Liver (tissue), 9 donors: Measurements from ENCODE around the gene PCDHA2. TPM values are rescaled to one million over a fixed set of nuclear protein-coding genes. Genes with fewer than 3 reads are reported as not detected.

Source experiments
- DNase-seq: peaks from one replicate; pipeline ENCODE4 v3.0.0-alpha.2; 2017; ENCODE audit warnings: low spot score
- H3K27ac ChIP-seq, 2 donors: one replicate each; pipeline ENCODE4 v1.7.0; 2013; ENCODE audit warnings: inconsistent platforms in 2 of 2, low read length in 2 of 2, control low read depth in 1 of 2, low read depth in 1 of 2, mild to moderate bottlenecking in 1 of 2
- H3K27me3 ChIP-seq, 4 donors: one replicate each; pipeline versions ENCODE4 v1.6.1 to v1.7.0; 2013; ENCODE audit warnings: low read length in 3 of 4, inconsistent platforms in 1 of 4, mild to moderate bottlenecking in 1 of 4, moderate library complexity in 1 of 4; ENCODE audit not compliant: control insufficient read depth in 4 of 4, insufficient read depth in 4 of 4
- H3K36me3 ChIP-seq, 4 donors: one replicate each; pipeline versions ENCODE4 v1.6.1 to v1.7.0; 2013; ENCODE audit warnings: low read length in 3 of 4, mild to moderate bottlenecking in 3 of 4, low read depth in 1 of 4, moderate library complexity in 1 of 4; ENCODE audit not compliant: control insufficient read depth in 4 of 4, insufficient read depth in 3 of 4
- H3K4me1 ChIP-seq, 4 donors: one replicate each; pipeline versions ENCODE4 v1.6.1 to v1.7.0; 2013; ENCODE audit warnings: low read length in 3 of 4, mild to moderate bottlenecking in 3 of 4, moderate library complexity in 1 of 4; ENCODE audit not compliant: control insufficient read depth in 4 of 4, insufficient read depth in 4 of 4
- H3K4me3 ChIP-seq, 3 donors: one replicate each; pipeline versions ENCODE4 v1.6.1 to v1.7.0; 2013; ENCODE audit warnings: low read length in 3 of 3, control low read depth in 1 of 3, low read depth in 1 of 3, mild to moderate bottlenecking in 1 of 3
- H3K9ac ChIP-seq, 2 donors: one replicate each; pipeline ENCODE4 v1.7.0; 2013; ENCODE audit warnings: low read length in 2 of 2, mild to moderate bottlenecking in 2 of 2, moderate library complexity in 2 of 2, control low read depth in 1 of 2, low read depth in 1 of 2
- H3K9me3 ChIP-seq, 4 donors: one replicate each; pipeline versions ENCODE4 v1.6.1 to v1.7.0; 2013; ENCODE audit warnings: low read length in 3 of 4; ENCODE audit not compliant: control insufficient read depth in 4 of 4
- EGR1 ChIP-seq, 2 donors: IDR thresholded peaks; 2 replicates each; pipeline ENCODE4 v1.6.1; 2016 to 2018; ENCODE audit warnings: antibody characterized with exemption in 2 of 2, low read depth in 2 of 2
- FOXA1 ChIP-seq: IDR thresholded peaks from 2 replicates; pipeline ENCODE4 v1.6.1; 2016; ENCODE audit warnings: antibody characterized with exemption
- FOXA2 ChIP-seq: IDR thresholded peaks from 2 replicates; pipeline ENCODE4 v1.6.1; 2016; ENCODE audit warnings: antibody characterized with exemption
- GABPA ChIP-seq, 2 donors: IDR thresholded peaks in 1 of 2; conservative IDR thresholded peaks in 1 of 2; 2 replicates each; pipeline ENCODE4 v1.6.1; 2016; ENCODE audit warnings: antibody characterized with exemption in 2 of 2, mild to moderate bottlenecking in 1 of 2, moderate library complexity in 1 of 2
- HNF4A ChIP-seq, 2 donors: conservative IDR thresholded peaks; 2 replicates each; pipeline ENCODE4 v1.6.1; 2016; ENCODE audit warnings: antibody characterized with exemption in 2 of 2, mild to moderate bottlenecking in 2 of 2
- HNF4G ChIP-seq: IDR thresholded peaks from 2 replicates; pipeline ENCODE4 v1.6.1; 2016; ENCODE audit warnings: antibody characterized with exemption
- JUND ChIP-seq, 2 donors: IDR thresholded peaks; 2 replicates each; pipeline ENCODE4 v1.6.1; 2016; ENCODE audit warnings: antibody characterized with exemption in 2 of 2
- NR2F2 ChIP-seq: IDR thresholded peaks from 2 replicates; pipeline ENCODE4 v1.6.1; 2016; ENCODE audit warnings: antibody characterized with exemption
- RAD21 ChIP-seq, 2 donors: IDR thresholded peaks; 2 replicates each; pipeline ENCODE4 v1.6.1; 2016; ENCODE audit warnings: antibody characterized with exemption in 2 of 2, mild to moderate bottlenecking in 2 of 2
- RXRA ChIP-seq, 2 donors: IDR thresholded peaks; 2 replicates each; pipeline ENCODE4 v1.6.1; 2017 to 2018; ENCODE audit warnings: antibody characterized with exemption in 2 of 2, mild to moderate bottlenecking in 1 of 2
- SP1 ChIP-seq: IDR thresholded peaks from 2 replicates; pipeline ENCODE4 v1.6.1; 2018; ENCODE audit warnings: antibody characterized with exemption, mild to moderate bottlenecking
- TAF1 ChIP-seq: conservative IDR thresholded peaks from 2 replicates; pipeline ENCODE4 v1.6.1; 2016; ENCODE audit warnings: antibody characterized with exemption, mild to moderate bottlenecking
- YY1 ChIP-seq: IDR thresholded peaks from 2 replicates; pipeline ENCODE4 v1.6.1; 2016; ENCODE audit warnings: antibody characterized with exemption, mild to moderate bottlenecking
- WGBS: extraction: QIAGEN DNeasy Blood & Tissue Kit; methylation state at CpG from one replicate; pipeline ENCODE4 v1.1.7; 2013; 5-methylcytosine and 5-hydroxymethylcytosine counted together
- polyA plus RNA-seq, 2 donors: library from polyadenylated mRNA; stranded (reverse) in 1 of 2; unstranded in 1 of 2; fragments of 200-250 nt in 1 of 2; fragments of >200 nt in 1 of 2; fragmentation: Nextera tagmentation in 1 of 2; extraction: Ambion mirVana in 1 of 2; gene quantifications; one replicate each; pipeline versions ENCODE4 v1.2.1 to v1.2.3, GENCODE V29; 2013 to 2015
- total RNA-seq, 2 donors: library from RNA; depleted of rRNA; stranded (reverse); fragments of >200 nt; gene quantifications; one replicate each; pipeline ENCODE4 v1.2.3, GENCODE V29; 2014
- TF ChIP-seq, protein P1 (sequence below): IDR thresholded peaks from 2 replicates; pipeline ENCODE4 v1.6.1; 2016; ENCODE audit warnings: antibody characterized with exemption
- TF ChIP-seq, protein P2 (sequence below): IDR thresholded peaks from 2 replicates; pipeline ENCODE4 v1.6.1; 2016; ENCODE audit warnings: antibody characterized with exemption
- TF ChIP-seq, protein P3 (sequence below): IDR thresholded peaks from 2 replicates; pipeline ENCODE4 v1.6.1; 2016; ENCODE audit warnings: antibody characterized with exemption, mild to moderate bottlenecking
- TF ChIP-seq, protein P4 (sequence below): fragments of 150-350 bp; IDR thresholded peaks from 2 replicates; pipeline ENCODE4 v1.5.1; 2017; ENCODE audit warnings: improper control_type of control experiment, low read depth, low read length; ENCODE audit not compliant: missing input control
- donor health status: healthy.
- donor health status: healthy.
- donor health status: healthy.
- donor health status: healthy.
- donor health status: healthy.

Gene PCDHA2
- total RNA-seq (not detected), polyA plus RNA-seq (not detected)

DNA sequence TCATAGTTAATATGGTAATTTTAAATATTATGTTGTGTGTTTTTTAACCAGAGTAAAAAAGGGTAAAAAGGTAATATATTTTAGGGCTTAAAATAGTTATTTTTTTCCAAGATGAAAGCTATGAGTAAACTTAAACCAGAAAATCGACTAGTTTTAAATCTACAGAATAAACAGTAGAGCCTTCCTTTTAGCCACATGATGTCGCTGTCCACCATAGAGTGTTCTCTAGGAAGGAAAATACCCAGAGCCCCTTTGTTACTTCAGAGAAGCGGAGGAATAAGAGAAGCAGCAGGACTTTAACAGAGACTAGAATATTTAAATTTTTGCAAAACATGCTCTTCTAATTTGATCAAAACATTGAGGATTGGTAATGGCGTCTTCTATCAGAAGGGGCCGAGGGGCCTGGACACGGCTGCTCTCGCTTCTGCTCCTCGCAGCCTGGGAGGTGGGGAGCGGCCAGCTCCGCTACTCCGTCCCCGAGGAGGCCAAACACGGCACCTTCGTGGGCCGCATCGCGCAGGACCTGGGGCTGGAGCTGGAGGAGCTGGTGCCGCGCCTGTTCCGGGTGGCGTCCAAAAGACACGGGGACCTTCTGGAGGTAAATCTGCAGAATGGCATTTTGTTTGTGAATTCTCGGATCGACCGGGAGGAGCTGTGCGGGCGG is at the start of gene PCDHA2:
PCDHA2 (plus strand) TSS at position 258 of the 664 bp plus-strand sequence.
- Histone ChIP-seq H3K36me3 (no peaks in the 10 kb centered on the region), H3K9ac (no peak within 1 kb of the TSS), H3K9me3 (peaks cover 22 to 53% (median 28%) of the 10 kb centered on the region in 4 donors), H3K4me3 (peak within 1 kb of the TSS in 1 of 3 donors; percentile 12), H3K27me3 (peaks cover 0 to 3% (median 0%) of the 10 kb centered on the region in 4 donors), H3K27ac (no peak within 1 kb of the TSS), H3K4me1 (no peaks in the 10 kb centered on the region)
- DNase-seq, result no peak
- WGBS, result 23% methylated on average over 27 of the region's 27 CpGs
- TF ChIP-seq RXRA (IDR thresholded peaks at IDR 0.05) (no peak), NR2F2 (no peak), SP1 (no peak)
- TF ChIP-seq, protein P1, sequence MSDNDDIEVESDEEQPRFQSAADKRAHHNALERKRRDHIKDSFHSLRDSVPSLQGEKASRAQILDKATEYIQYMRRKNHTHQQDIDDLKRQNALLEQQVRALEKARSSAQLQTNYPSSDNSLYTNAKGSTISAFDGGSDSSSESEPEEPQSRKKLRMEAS, result no peak

DNA sequence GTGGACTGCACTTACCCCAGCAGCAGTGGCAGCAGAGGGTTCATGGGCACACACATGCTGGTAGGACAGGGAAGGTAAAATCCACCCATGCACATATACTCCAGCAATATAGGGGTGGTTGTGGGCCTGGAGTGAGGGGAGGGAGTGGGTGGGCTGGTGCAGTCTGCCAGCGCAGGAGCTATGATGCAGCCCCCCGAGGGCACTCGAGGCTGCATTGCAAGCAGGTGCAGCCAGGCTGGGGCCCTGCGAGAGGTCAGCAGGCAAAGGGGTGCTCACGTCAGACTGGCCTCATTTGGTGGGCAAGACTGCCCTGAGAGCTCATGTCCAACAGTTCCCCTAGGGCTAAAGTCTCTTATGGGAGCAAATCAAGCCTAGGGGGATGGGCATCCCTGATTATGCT is 41.1 kb upstream of the PCDHA2 start:
- H3K4me1 ChIP-seq, result no peaks in the 10 kb centered on the region
- no peak overlapping the region for H3K9ac ChIP-seq
- H3K4me3 ChIP-seq, result peak overlapping the region in 2 of 3 donors; percentile 37 to 49
- DNase-seq, result no peak
- 75% methylated on average over 5 of the region's 5 CpGs for WGBS
- no peak overlapping the region for H3K27ac ChIP-seq
- H3K27me3 ChIP-seq, result no peaks in the 10 kb centered on the region
- H3K36me3 ChIP-seq, result no peaks in the 10 kb centered on the region
- TF ChIP-seq FOXA1, result no peak
- no peak for TF ChIP-seq EGR1 (IDR thresholded peaks at IDR 0.05; ENCODE audit: low read depth in 2 of 2)
- TF ChIP-seq TAF1, result no peak
- TF ChIP-seq, protein P1, result no peak
- TF ChIP-seq SP1, result no peak
- H3K9me3 ChIP-seq, result peaks cover 10 to 59% (median 28%) of the 10 kb centered on the region in 4 donors

DNA sequence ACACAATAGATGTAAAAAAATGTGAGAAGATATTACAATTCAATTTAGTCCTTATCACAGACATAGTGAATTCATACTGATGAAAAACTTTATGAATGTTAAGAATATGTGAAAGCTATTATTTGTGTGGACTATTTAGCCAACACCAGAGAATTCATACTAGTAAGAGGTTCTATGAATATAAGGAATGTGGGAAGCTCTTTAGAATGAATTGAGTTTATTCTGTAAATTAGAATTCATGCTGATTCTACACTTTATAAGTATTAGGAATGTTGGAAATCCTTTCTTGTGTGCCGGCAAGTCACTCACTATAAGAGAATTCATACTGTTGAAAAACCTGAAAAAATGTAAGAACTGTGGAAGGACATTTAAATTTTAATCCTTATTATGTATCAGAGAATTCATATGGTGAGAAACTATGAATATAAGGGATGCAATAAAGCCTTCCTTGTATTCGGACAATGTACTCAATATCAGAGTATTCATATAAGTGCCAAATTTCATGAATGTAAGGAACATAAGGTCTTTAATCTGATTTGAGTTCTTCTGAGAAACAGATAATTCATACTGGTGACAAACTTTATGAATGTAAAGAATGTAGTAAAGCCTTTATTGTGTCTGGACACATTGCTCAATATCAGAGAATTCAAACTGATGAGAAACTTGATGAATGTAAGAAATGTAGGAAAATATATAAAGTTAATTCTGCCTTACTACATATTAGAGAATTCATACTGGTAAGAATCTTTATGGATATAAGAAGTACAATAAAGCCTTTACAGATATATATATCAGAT is 30.3 kb upstream of the PCDHA2 start:
- 81% methylated on average over 2 of the region's 2 CpGs for WGBS

More for the DNA sequence above, 30.3 kb upstream of the PCDHA2 start:
- H3K36me3 ChIP-seq, result no peaks in the 10 kb centered on the region
- no peak overlapping the region for H3K4me3 ChIP-seq
- no peak overlapping the region for H3K27ac ChIP-seq
- no peak for TF ChIP-seq HNF4A (conservative IDR thresholded peaks at IDR 0.05)
- no peak for TF ChIP-seq RXRA (IDR thresholded peaks at IDR 0.05)
- TF ChIP-seq GABPA (IDR thresholded peaks at IDR 0.05 in 1 of 2, conservative IDR thresholded peaks at IDR 0.05 in 1 of 2), result no peak
- TF ChIP-seq FOXA1, result no peak
- TF ChIP-seq YY1, result no peak
- TF ChIP-seq, protein P2, sequence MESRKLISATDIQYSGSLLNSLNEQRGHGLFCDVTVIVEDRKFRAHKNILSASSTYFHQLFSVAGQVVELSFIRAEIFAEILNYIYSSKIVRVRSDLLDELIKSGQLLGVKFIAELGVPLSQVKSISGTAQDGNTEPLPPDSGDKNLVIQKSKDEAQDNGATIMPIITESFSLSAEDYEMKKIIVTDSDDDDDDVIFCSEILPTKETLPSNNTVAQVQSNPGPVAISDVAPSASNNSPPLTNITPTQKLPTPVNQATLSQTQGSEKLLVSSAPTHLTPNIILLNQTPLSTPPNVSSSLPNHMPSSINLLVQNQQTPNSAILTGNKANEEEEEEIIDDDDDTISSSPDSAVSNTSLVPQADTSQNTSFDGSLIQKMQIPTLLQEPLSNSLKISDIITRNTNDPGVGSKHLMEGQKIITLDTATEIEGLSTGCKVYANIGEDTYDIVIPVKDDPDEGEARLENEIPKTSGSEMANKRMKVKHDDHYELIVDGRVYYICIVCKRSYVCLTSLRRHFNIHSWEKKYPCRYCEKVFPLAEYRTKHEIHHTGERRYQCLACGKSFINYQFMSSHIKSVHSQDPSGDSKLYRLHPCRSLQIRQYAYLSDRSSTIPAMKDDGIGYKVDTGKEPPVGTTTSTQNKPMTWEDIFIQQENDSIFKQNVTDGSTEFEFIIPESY, result no peak
- TF ChIP-seq, protein P1, result no peak
- no peak for TF ChIP-seq RAD21 (IDR thresholded peaks at IDR 0.05)
- TF ChIP-seq HNF4G, result no peak
- TF ChIP-seq SP1, result no peak
- TF ChIP-seq, protein P3, sequence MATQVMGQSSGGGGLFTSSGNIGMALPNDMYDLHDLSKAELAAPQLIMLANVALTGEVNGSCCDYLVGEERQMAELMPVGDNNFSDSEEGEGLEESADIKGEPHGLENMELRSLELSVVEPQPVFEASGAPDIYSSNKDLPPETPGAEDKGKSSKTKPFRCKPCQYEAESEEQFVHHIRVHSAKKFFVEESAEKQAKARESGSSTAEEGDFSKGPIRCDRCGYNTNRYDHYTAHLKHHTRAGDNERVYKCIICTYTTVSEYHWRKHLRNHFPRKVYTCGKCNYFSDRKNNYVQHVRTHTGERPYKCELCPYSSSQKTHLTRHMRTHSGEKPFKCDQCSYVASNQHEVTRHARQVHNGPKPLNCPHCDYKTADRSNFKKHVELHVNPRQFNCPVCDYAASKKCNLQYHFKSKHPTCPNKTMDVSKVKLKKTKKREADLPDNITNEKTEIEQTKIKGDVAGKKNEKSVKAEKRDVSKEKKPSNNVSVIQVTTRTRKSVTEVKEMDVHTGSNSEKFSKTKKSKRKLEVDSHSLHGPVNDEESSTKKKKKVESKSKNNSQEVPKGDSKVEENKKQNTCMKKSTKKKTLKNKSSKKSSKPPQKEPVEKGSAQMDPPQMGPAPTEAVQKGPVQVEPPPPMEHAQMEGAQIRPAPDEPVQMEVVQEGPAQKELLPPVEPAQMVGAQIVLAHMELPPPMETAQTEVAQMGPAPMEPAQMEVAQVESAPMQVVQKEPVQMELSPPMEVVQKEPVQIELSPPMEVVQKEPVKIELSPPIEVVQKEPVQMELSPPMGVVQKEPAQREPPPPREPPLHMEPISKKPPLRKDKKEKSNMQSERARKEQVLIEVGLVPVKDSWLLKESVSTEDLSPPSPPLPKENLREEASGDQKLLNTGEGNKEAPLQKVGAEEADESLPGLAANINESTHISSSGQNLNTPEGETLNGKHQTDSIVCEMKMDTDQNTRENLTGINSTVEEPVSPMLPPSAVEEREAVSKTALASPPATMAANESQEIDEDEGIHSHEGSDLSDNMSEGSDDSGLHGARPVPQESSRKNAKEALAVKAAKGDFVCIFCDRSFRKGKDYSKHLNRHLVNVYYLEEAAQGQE, result no peak
- TF ChIP-seq, protein P4, sequence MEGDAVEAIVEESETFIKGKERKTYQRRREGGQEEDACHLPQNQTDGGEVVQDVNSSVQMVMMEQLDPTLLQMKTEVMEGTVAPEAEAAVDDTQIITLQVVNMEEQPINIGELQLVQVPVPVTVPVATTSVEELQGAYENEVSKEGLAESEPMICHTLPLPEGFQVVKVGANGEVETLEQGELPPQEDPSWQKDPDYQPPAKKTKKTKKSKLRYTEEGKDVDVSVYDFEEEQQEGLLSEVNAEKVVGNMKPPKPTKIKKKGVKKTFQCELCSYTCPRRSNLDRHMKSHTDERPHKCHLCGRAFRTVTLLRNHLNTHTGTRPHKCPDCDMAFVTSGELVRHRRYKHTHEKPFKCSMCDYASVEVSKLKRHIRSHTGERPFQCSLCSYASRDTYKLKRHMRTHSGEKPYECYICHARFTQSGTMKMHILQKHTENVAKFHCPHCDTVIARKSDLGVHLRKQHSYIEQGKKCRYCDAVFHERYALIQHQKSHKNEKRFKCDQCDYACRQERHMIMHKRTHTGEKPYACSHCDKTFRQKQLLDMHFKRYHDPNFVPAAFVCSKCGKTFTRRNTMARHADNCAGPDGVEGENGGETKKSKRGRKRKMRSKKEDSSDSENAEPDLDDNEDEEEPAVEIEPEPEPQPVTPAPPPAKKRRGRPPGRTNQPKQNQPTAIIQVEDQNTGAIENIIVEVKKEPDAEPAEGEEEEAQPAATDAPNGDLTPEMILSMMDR, result no peak
- TF ChIP-seq FOXA2, result no peak
- TF ChIP-seq NR2F2, result no peak
- no peak for TF ChIP-seq TAF1
- no peak for TF ChIP-seq JUND (IDR thresholded peaks at IDR 0.05)
- TF ChIP-seq EGR1 (IDR thresholded peaks at IDR 0.05; ENCODE audit: low read depth in 2 of 2), result no peak
- no peaks in the 10 kb centered on the region for H3K4me1 ChIP-seq
- no peaks in the 10 kb centered on the region for H3K27me3 ChIP-seq
- H3K9ac ChIP-seq, result no peak overlapping the region
- no peak for DNase-seq
- H3K9me3 ChIP-seq, result peaks cover 27 to 77% (median 47%) of the 10 kb centered on the region in 4 donors
